Measurements from ENCODE around the gene MBD3L1. TPM values are rescaled to one million over a fixed set of nuclear protein-coding genes. Genes with fewer than 3 reads are reported as not detected.

The MBD3L1 gene
- total and polyA plus RNA-seq, 4 donors, result not detected

DNA sequence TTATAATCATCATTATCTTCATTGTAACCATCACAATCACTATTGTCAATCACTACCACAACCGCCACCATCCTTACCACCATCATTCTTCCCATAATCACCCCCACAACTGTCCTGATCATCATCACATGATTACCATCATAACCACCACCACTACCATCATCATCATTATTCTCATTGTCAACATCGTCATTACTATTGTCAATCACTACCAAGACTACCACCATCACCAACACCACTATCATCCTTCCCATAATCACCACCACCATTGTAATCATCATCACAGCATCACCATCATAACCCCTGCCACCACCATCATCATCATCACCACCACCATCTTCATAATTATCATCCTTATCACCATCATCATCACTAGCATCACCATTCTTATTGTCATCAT, 55.2 kb downstream of the MBD3L1 start:
- Histone ChIP-seq H3K27me3 (ENCODE audit: control insufficient read depth in 4 of 4, insufficient read depth in 4 of 4, low read length in 3 of 4) (no peaks in the 10 kb centered on the region), H3K36me3 (ENCODE audit: control insufficient read depth in 4 of 4, insufficient read depth in 3 of 4, low read depth in 1 of 4, low read length in 3 of 4) (no peaks in the 10 kb centered on the region), H3K27ac (ENCODE audit: low read depth in 1 of 2, low read length in 2 of 2) (no peak overlapping the region), H3K9me3 (ENCODE audit: control insufficient read depth in 4 of 4, low read length in 3 of 4) (peaks cover 0 to 16% (median 7%) of the 10 kb centered on the region in 4 donors), H3K9ac (ENCODE audit: low read depth in 1 of 2, low read length in 2 of 2) (no peak overlapping the region), H3K4me3 (ENCODE audit: low read depth in 1 of 3, low read length in 3 of 3) (no peak overlapping the region), H3K4me1 (ENCODE audit: control insufficient read depth in 4 of 4, insufficient read depth in 4 of 4, low read length in 3 of 4) (no peaks in the 10 kb centered on the region)
- 62% methylated on average over 2 of the region's 2 CpGs for WGBS
- TF ChIP-seq SP1 (IDR thresholded peaks at IDR 0.05) (no peak), RXRA (IDR thresholded peaks at IDR 0.05) (no peak), GABPA (IDR thresholded peaks at IDR 0.05 in 1 of 2, conservative IDR thresholded peaks at IDR 0.05 in 1 of 2) (no peak), RAD21 (IDR thresholded peaks at IDR 0.05) (no peak), JUND (IDR thresholded peaks at IDR 0.05) (no peak), EGR1 (IDR thresholded peaks at IDR 0.05; ENCODE audit: low read depth in 2 of 2) (no peak), HNF4G (IDR thresholded peaks at IDR 0.05) (no peak), YY1 (IDR thresholded peaks at IDR 0.05) (no peak), HNF4A (conservative IDR thresholded peaks at IDR 0.05) (no peak), NR2F2 (IDR thresholded peaks at IDR 0.05) (no peak), TAF1 (conservative IDR thresholded peaks at IDR 0.05) (no peak), FOXA2 (IDR thresholded peaks at IDR 0.05) (no peak), FOXA1 (IDR thresholded peaks at IDR 0.05) (no peak)
- TF ChIP-seq, protein P1, sequence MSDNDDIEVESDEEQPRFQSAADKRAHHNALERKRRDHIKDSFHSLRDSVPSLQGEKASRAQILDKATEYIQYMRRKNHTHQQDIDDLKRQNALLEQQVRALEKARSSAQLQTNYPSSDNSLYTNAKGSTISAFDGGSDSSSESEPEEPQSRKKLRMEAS (IDR thresholded peaks at IDR 0.05), result no peak
- TF ChIP-seq, protein P2, sequence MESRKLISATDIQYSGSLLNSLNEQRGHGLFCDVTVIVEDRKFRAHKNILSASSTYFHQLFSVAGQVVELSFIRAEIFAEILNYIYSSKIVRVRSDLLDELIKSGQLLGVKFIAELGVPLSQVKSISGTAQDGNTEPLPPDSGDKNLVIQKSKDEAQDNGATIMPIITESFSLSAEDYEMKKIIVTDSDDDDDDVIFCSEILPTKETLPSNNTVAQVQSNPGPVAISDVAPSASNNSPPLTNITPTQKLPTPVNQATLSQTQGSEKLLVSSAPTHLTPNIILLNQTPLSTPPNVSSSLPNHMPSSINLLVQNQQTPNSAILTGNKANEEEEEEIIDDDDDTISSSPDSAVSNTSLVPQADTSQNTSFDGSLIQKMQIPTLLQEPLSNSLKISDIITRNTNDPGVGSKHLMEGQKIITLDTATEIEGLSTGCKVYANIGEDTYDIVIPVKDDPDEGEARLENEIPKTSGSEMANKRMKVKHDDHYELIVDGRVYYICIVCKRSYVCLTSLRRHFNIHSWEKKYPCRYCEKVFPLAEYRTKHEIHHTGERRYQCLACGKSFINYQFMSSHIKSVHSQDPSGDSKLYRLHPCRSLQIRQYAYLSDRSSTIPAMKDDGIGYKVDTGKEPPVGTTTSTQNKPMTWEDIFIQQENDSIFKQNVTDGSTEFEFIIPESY (IDR thresholded peaks at IDR 0.05), result no peak
- TF ChIP-seq, protein P3, sequence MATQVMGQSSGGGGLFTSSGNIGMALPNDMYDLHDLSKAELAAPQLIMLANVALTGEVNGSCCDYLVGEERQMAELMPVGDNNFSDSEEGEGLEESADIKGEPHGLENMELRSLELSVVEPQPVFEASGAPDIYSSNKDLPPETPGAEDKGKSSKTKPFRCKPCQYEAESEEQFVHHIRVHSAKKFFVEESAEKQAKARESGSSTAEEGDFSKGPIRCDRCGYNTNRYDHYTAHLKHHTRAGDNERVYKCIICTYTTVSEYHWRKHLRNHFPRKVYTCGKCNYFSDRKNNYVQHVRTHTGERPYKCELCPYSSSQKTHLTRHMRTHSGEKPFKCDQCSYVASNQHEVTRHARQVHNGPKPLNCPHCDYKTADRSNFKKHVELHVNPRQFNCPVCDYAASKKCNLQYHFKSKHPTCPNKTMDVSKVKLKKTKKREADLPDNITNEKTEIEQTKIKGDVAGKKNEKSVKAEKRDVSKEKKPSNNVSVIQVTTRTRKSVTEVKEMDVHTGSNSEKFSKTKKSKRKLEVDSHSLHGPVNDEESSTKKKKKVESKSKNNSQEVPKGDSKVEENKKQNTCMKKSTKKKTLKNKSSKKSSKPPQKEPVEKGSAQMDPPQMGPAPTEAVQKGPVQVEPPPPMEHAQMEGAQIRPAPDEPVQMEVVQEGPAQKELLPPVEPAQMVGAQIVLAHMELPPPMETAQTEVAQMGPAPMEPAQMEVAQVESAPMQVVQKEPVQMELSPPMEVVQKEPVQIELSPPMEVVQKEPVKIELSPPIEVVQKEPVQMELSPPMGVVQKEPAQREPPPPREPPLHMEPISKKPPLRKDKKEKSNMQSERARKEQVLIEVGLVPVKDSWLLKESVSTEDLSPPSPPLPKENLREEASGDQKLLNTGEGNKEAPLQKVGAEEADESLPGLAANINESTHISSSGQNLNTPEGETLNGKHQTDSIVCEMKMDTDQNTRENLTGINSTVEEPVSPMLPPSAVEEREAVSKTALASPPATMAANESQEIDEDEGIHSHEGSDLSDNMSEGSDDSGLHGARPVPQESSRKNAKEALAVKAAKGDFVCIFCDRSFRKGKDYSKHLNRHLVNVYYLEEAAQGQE (IDR thresholded peaks at IDR 0.05), result no peak
- TF ChIP-seq, protein P4, sequence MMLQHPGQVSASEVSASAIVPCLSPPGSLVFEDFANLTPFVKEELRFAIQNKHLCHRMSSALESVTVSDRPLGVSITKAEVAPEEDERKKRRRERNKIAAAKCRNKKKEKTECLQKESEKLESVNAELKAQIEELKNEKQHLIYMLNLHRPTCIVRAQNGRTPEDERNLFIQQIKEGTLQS (IDR thresholded peaks at IDR 0.05), result no peak
- TF ChIP-seq, protein P5, sequence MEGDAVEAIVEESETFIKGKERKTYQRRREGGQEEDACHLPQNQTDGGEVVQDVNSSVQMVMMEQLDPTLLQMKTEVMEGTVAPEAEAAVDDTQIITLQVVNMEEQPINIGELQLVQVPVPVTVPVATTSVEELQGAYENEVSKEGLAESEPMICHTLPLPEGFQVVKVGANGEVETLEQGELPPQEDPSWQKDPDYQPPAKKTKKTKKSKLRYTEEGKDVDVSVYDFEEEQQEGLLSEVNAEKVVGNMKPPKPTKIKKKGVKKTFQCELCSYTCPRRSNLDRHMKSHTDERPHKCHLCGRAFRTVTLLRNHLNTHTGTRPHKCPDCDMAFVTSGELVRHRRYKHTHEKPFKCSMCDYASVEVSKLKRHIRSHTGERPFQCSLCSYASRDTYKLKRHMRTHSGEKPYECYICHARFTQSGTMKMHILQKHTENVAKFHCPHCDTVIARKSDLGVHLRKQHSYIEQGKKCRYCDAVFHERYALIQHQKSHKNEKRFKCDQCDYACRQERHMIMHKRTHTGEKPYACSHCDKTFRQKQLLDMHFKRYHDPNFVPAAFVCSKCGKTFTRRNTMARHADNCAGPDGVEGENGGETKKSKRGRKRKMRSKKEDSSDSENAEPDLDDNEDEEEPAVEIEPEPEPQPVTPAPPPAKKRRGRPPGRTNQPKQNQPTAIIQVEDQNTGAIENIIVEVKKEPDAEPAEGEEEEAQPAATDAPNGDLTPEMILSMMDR (IDR thresholded peaks at IDR 0.05; ENCODE audit: low read depth, low read length, missing input control), result no peak
- DNase-seq (ENCODE audit: low spot score), result no peak

All from liver (tissue), 9 donors.